ENCODE results near the gene LTB.

The LTB gene

DNA sequence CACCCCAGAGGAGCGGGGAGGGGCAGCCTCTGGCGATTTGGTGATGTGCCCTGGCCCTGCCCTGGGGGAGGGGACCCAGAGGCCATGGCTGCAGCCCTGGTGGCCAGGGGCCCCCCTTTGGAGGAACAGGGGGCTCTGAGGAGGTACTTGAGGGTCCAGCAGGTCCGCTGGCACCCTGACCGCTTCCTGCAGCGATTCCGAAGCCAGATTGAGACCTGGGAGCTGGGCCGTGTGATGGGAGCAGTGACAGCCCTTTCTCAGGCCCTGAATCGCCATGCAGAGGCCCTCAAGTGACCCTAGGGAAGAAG is 24.0 kb downstream of the LTB start:
- TF ChIP-seq, protein P1, sequence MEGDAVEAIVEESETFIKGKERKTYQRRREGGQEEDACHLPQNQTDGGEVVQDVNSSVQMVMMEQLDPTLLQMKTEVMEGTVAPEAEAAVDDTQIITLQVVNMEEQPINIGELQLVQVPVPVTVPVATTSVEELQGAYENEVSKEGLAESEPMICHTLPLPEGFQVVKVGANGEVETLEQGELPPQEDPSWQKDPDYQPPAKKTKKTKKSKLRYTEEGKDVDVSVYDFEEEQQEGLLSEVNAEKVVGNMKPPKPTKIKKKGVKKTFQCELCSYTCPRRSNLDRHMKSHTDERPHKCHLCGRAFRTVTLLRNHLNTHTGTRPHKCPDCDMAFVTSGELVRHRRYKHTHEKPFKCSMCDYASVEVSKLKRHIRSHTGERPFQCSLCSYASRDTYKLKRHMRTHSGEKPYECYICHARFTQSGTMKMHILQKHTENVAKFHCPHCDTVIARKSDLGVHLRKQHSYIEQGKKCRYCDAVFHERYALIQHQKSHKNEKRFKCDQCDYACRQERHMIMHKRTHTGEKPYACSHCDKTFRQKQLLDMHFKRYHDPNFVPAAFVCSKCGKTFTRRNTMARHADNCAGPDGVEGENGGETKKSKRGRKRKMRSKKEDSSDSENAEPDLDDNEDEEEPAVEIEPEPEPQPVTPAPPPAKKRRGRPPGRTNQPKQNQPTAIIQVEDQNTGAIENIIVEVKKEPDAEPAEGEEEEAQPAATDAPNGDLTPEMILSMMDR (IDR thresholded peaks at IDR 0.05; ENCODE audit: low read length), result no peak
- no peak for TF ChIP-seq EZH2 (IDR thresholded peaks at IDR 0.05; ENCODE audit: borderline replicate concordance, low read length)
- Histone ChIP-seq H3K79me2 (ENCODE audit: insufficient read depth, low read length) (no peaks in the 10 kb centered on the region), H3K27ac (ENCODE audit: low read depth, low read length, poor library complexity, severe bottlenecking) (peak overlapping the region; percentile 94), H3K4me2 (ENCODE audit: low read length) (peak overlapping the region; percentile 56), H3K9me2 (ENCODE audit: low read depth, low read length) (no peaks in the 10 kb centered on the region), H3F3A (ENCODE audit: insufficient read depth, low read length) (peaks cover 16% of the 10 kb centered on the region; the same call in 1 of the 2 replicates), H2AFZ (ENCODE audit: low read length) (no peak overlapping the region), H3K4me1 (ENCODE audit: insufficient read depth, low read length, severe bottlenecking) (peaks cover 69% of the 10 kb centered on the region), H3K4me3 (ENCODE audit: low read depth, low read length, poor library complexity, severe bottlenecking) (no peak overlapping the region), H3K36me3 (ENCODE audit: insufficient read depth, low read length) (peaks cover 14% of the 10 kb centered on the region), H3K9ac (ENCODE audit: low read length) (peak overlapping the region; percentile 48), H3K27me3 (ENCODE audit: insufficient read depth, low read length) (no peaks in the 10 kb centered on the region), H3K9me3 (ENCODE audit: low read length) (no peaks in the 10 kb centered on the region), H4K20me1 (ENCODE audit: insufficient read depth, low read length) (no peaks in the 10 kb centered on the region)

DNA sequence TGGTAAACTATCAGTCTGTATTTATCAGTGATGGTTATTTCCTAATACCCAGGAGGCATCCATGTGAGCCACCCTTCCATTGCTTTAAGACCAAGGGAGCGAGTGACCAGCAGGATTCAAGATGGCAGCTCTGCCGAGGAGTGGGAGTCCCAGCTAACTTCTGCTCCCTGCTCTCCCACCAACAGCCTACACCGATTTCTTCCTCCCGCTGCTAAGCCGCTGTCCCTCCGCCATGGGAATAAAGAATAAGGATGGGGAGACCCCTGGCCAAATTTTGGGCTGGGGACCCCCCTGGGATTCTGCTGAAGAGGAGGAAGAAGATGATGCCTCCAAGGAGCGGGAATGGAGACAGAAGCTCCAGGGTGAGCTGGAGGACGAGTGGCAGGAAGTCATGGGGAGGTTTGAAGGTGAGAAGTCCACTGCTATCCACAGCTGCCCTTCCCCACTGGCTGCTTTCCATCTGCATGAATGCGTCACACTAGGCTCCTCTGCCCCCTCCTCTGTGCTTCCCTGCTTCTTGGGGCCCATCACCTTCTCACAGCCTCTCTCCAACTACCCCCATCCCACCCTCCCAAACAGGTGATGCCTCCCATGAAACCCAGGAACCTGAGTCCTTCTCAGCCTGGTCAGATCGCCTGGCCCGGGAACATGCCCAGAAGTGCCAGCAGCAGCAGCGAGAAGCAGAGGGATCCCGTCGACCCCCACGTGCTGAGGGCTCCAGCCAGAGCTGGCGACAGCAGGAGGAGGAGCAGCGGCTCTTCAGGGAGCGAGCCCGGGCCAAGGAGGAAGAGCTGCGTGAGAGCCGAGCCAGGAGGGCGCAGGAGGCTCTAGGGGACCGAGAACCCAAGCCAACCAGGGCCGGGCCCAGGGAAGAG is 24.5 kb downstream of the LTB start:
- no peaks in the 10 kb centered on the region for H4K20me1 ChIP-seq (ENCODE audit: insufficient read depth, low read length)
- peak overlapping the region; percentile 48 for H3K9ac ChIP-seq (ENCODE audit: low read length)
- no peak overlapping the region for H2AFZ ChIP-seq (ENCODE audit: low read length)
- no peaks in the 10 kb centered on the region for H3K79me2 ChIP-seq (ENCODE audit: insufficient read depth, low read length)
- H3K27ac ChIP-seq (ENCODE audit: low read depth, low read length, poor library complexity, severe bottlenecking), result peak overlapping the region; percentile 94
- H3K4me1 ChIP-seq (ENCODE audit: insufficient read depth, low read length, severe bottlenecking), result peaks cover 69% of the 10 kb centered on the region
- no peaks in the 10 kb centered on the region for H3K9me2 ChIP-seq (ENCODE audit: low read depth, low read length)
- no peak overlapping the region for H3K4me3 ChIP-seq (ENCODE audit: low read depth, low read length, poor library complexity, severe bottlenecking)
- H3K27me3 ChIP-seq (ENCODE audit: insufficient read depth, low read length), result no peaks in the 10 kb centered on the region
- no peaks in the 10 kb centered on the region for H3K9me3 ChIP-seq (ENCODE audit: low read length)
- peaks cover 14% of the 10 kb centered on the region for H3K36me3 ChIP-seq (ENCODE audit: insufficient read depth, low read length)
- peak overlapping the region; percentile 56 for H3K4me2 ChIP-seq (ENCODE audit: low read length)
- H3F3A ChIP-seq (ENCODE audit: insufficient read depth, low read length), result peaks cover 16% of the 10 kb centered on the region; the same call in 1 of the 2 replicates
- TF ChIP-seq EZH2 (IDR thresholded peaks at IDR 0.05; ENCODE audit: borderline replicate concordance, low read length), result no peak
- TF ChIP-seq, protein P1 (IDR thresholded peaks at IDR 0.05; ENCODE audit: low read length), result no peak

DNA sequence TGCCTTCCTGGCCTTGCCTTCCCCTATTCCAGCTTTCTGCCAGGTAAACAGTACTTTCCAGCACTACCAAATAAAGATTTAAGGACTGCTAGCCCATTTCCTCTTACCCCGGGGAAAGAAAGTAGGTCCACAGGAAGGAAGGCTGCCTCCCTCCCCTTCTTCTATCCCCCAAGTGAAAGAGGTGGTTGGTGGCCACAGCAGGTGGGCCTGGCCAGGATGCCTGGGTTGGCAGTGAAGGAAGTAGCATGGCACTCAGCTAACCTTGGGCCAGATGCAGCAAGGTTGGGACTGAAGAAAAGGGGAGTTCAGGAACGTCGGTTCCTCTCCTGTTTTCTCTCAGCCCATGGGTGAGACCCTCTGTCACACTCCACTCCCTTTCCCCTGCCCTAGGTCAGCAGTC is 25.9 kb downstream of the LTB start:
- Histone ChIP-seq H3K27me3 (ENCODE audit: insufficient read depth, low read length) (no peaks in the 10 kb centered on the region), H3K9ac (ENCODE audit: low read length) (peak overlapping the region; percentile 14; the same call in 1 of the 2 replicates), H3K4me2 (ENCODE audit: low read length) (no peak overlapping the region; the same call in 1 of the 2 replicates), H3K79me2 (ENCODE audit: insufficient read depth, low read length) (no peaks in the 10 kb centered on the region), H3K9me3 (ENCODE audit: low read length) (no peaks in the 10 kb centered on the region), H3K4me3 (ENCODE audit: low read depth, low read length, poor library complexity, severe bottlenecking) (no peak overlapping the region), H3K9me2 (ENCODE audit: low read depth, low read length) (no peaks in the 10 kb centered on the region), H4K20me1 (ENCODE audit: insufficient read depth, low read length) (no peaks in the 10 kb centered on the region), H3K27ac (ENCODE audit: low read depth, low read length, poor library complexity, severe bottlenecking) (peak overlapping the region; percentile 69), H2AFZ (ENCODE audit: low read length) (no peak overlapping the region), H3F3A (ENCODE audit: insufficient read depth, low read length) (peaks cover 16% of the 10 kb centered on the region; the same call in 1 of the 2 replicates), H3K36me3 (ENCODE audit: insufficient read depth, low read length) (peaks cover 14% of the 10 kb centered on the region), H3K4me1 (ENCODE audit: insufficient read depth, low read length, severe bottlenecking) (peaks cover 60% of the 10 kb centered on the region)
- TF ChIP-seq EZH2 (IDR thresholded peaks at IDR 0.05; ENCODE audit: borderline replicate concordance, low read length), result no peak
- TF ChIP-seq, protein P1 (IDR thresholded peaks at IDR 0.05; ENCODE audit: low read length), result no peak
